ENCODE measurements around the gene RMI2.

- TF ChIP-seq, protein P1, sequence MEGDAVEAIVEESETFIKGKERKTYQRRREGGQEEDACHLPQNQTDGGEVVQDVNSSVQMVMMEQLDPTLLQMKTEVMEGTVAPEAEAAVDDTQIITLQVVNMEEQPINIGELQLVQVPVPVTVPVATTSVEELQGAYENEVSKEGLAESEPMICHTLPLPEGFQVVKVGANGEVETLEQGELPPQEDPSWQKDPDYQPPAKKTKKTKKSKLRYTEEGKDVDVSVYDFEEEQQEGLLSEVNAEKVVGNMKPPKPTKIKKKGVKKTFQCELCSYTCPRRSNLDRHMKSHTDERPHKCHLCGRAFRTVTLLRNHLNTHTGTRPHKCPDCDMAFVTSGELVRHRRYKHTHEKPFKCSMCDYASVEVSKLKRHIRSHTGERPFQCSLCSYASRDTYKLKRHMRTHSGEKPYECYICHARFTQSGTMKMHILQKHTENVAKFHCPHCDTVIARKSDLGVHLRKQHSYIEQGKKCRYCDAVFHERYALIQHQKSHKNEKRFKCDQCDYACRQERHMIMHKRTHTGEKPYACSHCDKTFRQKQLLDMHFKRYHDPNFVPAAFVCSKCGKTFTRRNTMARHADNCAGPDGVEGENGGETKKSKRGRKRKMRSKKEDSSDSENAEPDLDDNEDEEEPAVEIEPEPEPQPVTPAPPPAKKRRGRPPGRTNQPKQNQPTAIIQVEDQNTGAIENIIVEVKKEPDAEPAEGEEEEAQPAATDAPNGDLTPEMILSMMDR (IDR thresholded peaks at IDR 0.05), result no peak
- TF ChIP-seq EP300 (IDR thresholded peaks at IDR 0.05) (no peak), POLR2A (IDR thresholded peaks at IDR 0.05) (no peak)
Measured at GRCh38 chr16:11372073-11372828, 27.0 kb downstream of the RMI2 start.
